Measurements from ENCODE around the gene CRHR1. TPM values are rescaled to one million over a fixed set of nuclear protein-coding genes. Genes with fewer than 3 reads are reported as not detected.
A peak's percentile ranks its signal among the peaks of the same experiment; 100 is the strongest.
"Not testable (repeated sequence)": the region's sequence is repeated elsewhere in the genome, so short reads cannot be mapped to it uniquely, and the experiment has no call there.

CRHR1 gene
- polyA plus RNA-seq, 1 donor = not detected

GRCh38 chr17:45846646-45847045 lies 62.5 kb downstream of the CRHR1 start:
- DNase-seq = no peak

GRCh38 chr17:45847101-45847500 lies 63.0 kb downstream of the CRHR1 start:
- DNase-seq = no peak

- DNase-seq = no peak
These were observed 63.6 kb downstream of the CRHR1 start for GRCh38 chr17:45847747-45848146.

GRCh38 chr17:45848405-45848804 lies 64.3 kb downstream of the CRHR1 start:
- no peak for DNase-seq

GRCh38 chr17:45848868-45849535 lies 64.9 kb downstream of the CRHR1 start:
- DNase-seq = no peak

- DNase-seq = no peak
These were observed 65.4 kb downstream of the CRHR1 start for GRCh38 chr17:45849536-45849990.

- DNase-seq = no peak
These were observed 65.9 kb downstream of the CRHR1 start for GRCh38 chr17:45850011-45850410.

GRCh38 chr17:45850468-45850867 lies 66.3 kb downstream of the CRHR1 start:
- DNase-seq = no peak

- DNase-seq = no peak
These were observed 66.9 kb downstream of the CRHR1 start for GRCh38 chr17:45851022-45851421.

- DNase-seq = no peak
These were observed 67.3 kb downstream of the CRHR1 start for GRCh38 chr17:45851464-45851863.

GRCh38 chr17:45851873-45852272 lies 67.8 kb downstream of the CRHR1 start:
- no peak for DNase-seq

- DNase-seq = peak; percentile 56
These were observed 68.6 kb downstream of the CRHR1 start for GRCh38 chr17:45852535-45853297.

GRCh38 chr17:45854209-45854608 lies 70.1 kb downstream of the CRHR1 start:
- DNase-seq = no peak

GRCh38 chr17:45855691-45856336 lies 71.7 kb downstream of the CRHR1 start:
- DNase-seq = no peak

- DNase-seq = peak; percentile 47
These were observed 74.0 kb downstream of the CRHR1 start for GRCh38 chr17:45857977-45858708.

- DNase-seq = no peak
These were observed 77.0 kb downstream of the CRHR1 start for GRCh38 chr17:45861165-45861564.

- DNase-seq = not testable (repeated sequence)
These were observed 78.0 kb downstream of the CRHR1 start for GRCh38 chr17:45862127-45862526.

- no peak for DNase-seq
These were observed 79.9 kb downstream of the CRHR1 start for GRCh38 chr17:45863857-45864654.

GRCh38 chr17:45867171-45867570 lies 83.1 kb downstream of the CRHR1 start:
- no peak for DNase-seq

- no peak for DNase-seq
These were observed 83.6 kb downstream of the CRHR1 start for GRCh38 chr17:45867702-45868101.

GRCh38 chr17:45868276-45868675 lies 84.2 kb downstream of the CRHR1 start:
- no peak for DNase-seq

Data from hindlimb muscle (tissue), 1 donor.